Skeletal muscle satellite cell (primary cell): ENCODE data around the gene XRRA1.
A peak's percentile ranks its signal among the peaks of the same experiment; 100 is the strongest.
"Not testable (repeated sequence)": the region's sequence is repeated elsewhere in the genome, so short reads cannot be mapped to it uniquely, and the experiment has no call there.

Experiments
- H3K27me3 ChIP-seq: 2 replicates; pipeline ENCODE4 v1.7.0; 2013; ENCODE audit warnings: low read length; ENCODE audit not compliant: control insufficient read depth, insufficient read depth
- H3K36me3 ChIP-seq: 2 replicates; pipeline ENCODE4 v1.7.0; 2013; ENCODE audit warnings: mild to moderate bottlenecking, control low read depth, low read length; ENCODE audit not compliant: insufficient read depth
- H3K4me1 ChIP-seq: 2 replicates; pipeline ENCODE4 v1.7.0; 2013; ENCODE audit warnings: low read length; ENCODE audit not compliant: control insufficient read depth, insufficient read depth
- H3K4me2 ChIP-seq: 2 replicates; pipeline ENCODE4 v1.7.0; 2013; ENCODE audit warnings: mild to moderate bottlenecking, low read length
- H3K4me3 ChIP-seq: 2 replicates; pipeline ENCODE4 v1.7.0; 2013; ENCODE audit warnings: low read length
- H3K9ac ChIP-seq: 2 replicates; pipeline ENCODE4 v1.7.0; 2013; ENCODE audit warnings: mild to moderate bottlenecking, low read depth, low read length, moderate library complexity
- H3K9me3 ChIP-seq: replicated peaks from 2 replicates; pipeline ENCODE4 v1.7.0; 2013; ENCODE audit warnings: mild to moderate bottlenecking, control low read depth, low read length

The XRRA1 gene

GRCh38 chr11:74971424-74971823 lies 22.5 kb upstream of the XRRA1 start:
- H3K9me3 ChIP-seq: no peaks in the 10 kb centered on the region
- H3K27me3 ChIP-seq: no peaks in the 10 kb centered on the region
- no peak overlapping the region for H3K9ac ChIP-seq
- H3K4me2 ChIP-seq: no peak overlapping the region
- H3K4me1 ChIP-seq: no peaks in the 10 kb centered on the region
- H3K4me3 ChIP-seq: no peak overlapping the region
- H3K36me3 ChIP-seq: peaks cover 56% of the 10 kb centered on the region

- no peak overlapping the region for H3K4me3 ChIP-seq
- H3K4me2 ChIP-seq: no peak overlapping the region
- no peak overlapping the region for H3K9ac ChIP-seq
- H3K4me1 ChIP-seq: no peaks in the 10 kb centered on the region
- no peaks in the 10 kb centered on the region for H3K27me3 ChIP-seq
- peaks cover 51% of the 10 kb centered on the region for H3K36me3 ChIP-seq
- H3K9me3 ChIP-seq: no peaks in the 10 kb centered on the region
These were observed 22.0 kb upstream of the XRRA1 start for GRCh38 chr11:74970852-74971395.

GRCh38 chr11:74966651-74967050 lies 17.8 kb upstream of the XRRA1 start:
- H3K4me1 ChIP-seq: no peaks in the 10 kb centered on the region
- peaks cover 38% of the 10 kb centered on the region for H3K36me3 ChIP-seq
- H3K9ac ChIP-seq: no peak overlapping the region
- H3K27me3 ChIP-seq: no peaks in the 10 kb centered on the region
- H3K4me2 ChIP-seq: no peak overlapping the region
- H3K4me3 ChIP-seq: no peak overlapping the region
- H3K9me3 ChIP-seq: no peaks in the 10 kb centered on the region

GRCh38 chr11:74960128-74960527 lies 11.2 kb upstream of the XRRA1 start:
- not testable (repeated sequence) for H3K27me3 ChIP-seq, H3K4me3 ChIP-seq, H3K4me2 ChIP-seq, H3K9ac ChIP-seq, H3K4me1 ChIP-seq, H3K9me3 ChIP-seq
- H3K36me3 ChIP-seq: peaks cover 16% of the 10 kb centered on the region

GRCh38 chr11:74957937-74958629 lies 9.2 kb upstream of the XRRA1 start:
- Histone ChIP-seq H3K4me1 (no peaks in the 10 kb centered on the region), H3K27me3 (no peaks in the 10 kb centered on the region), H3K4me2 (no peak overlapping the region), H3K9me3 (no peaks in the 10 kb centered on the region), H3K4me3 (no peak overlapping the region), H3K9ac (no peak overlapping the region), H3K36me3 (peaks cover 8% of the 10 kb centered on the region)

- Histone ChIP-seq H3K4me3 (no peak overlapping the region), H3K27me3 (no peaks in the 10 kb centered on the region), H3K4me2 (no peak overlapping the region), H3K36me3 (peaks cover 3% of the 10 kb centered on the region), H3K9me3 (no peaks in the 10 kb centered on the region), H3K9ac (no peak overlapping the region), H3K4me1 (no peaks in the 10 kb centered on the region)
These were observed 7.6 kb upstream of the XRRA1 start for GRCh38 chr11:74956397-74957015.

- no peak overlapping the region for H3K4me2 ChIP-seq
- H3K4me3 ChIP-seq: no peak overlapping the region
- no peaks in the 10 kb centered on the region for H3K27me3 ChIP-seq
- H3K9me3 ChIP-seq: no peaks in the 10 kb centered on the region
- peaks cover 12% of the 10 kb centered on the region for H3K4me1 ChIP-seq
- peaks cover 3% of the 10 kb centered on the region for H3K36me3 ChIP-seq
- no peak overlapping the region for H3K9ac ChIP-seq
These were observed 5.3 kb upstream of the XRRA1 start for GRCh38 chr11:74954199-74954598.

GRCh38 chr11:74953451-74953850 lies 4.6 kb upstream of the XRRA1 start:
- Histone ChIP-seq H3K4me1 (peaks cover 12% of the 10 kb centered on the region), H3K27me3 (no peaks in the 10 kb centered on the region), H3K36me3 (peaks cover 3% of the 10 kb centered on the region), H3K9me3 (no peaks in the 10 kb centered on the region), H3K4me2 (no peak overlapping the region), H3K4me3 (no peak overlapping the region), H3K9ac (no peak overlapping the region)

GRCh38 chr11:74952752-74953151 lies 3.9 kb upstream of the XRRA1 start:
- Histone ChIP-seq H3K4me2 (no peak overlapping the region), H3K27me3 (no peaks in the 10 kb centered on the region), H3K36me3 (peaks cover 3% of the 10 kb centered on the region), H3K4me3 (no peak overlapping the region), H3K4me1 (peaks cover 12% of the 10 kb centered on the region), H3K9me3 (no peaks in the 10 kb centered on the region), H3K9ac (no peak overlapping the region)

- Histone ChIP-seq H3K4me2 (no peak overlapping the region), H3K36me3 (no peaks in the 10 kb centered on the region), H3K9ac (no peak overlapping the region), H3K4me1 (peaks cover 12% of the 10 kb centered on the region), H3K4me3 (no peak overlapping the region), H3K27me3 (no peaks in the 10 kb centered on the region), H3K9me3 (no peaks in the 10 kb centered on the region)
These were observed 2.3 kb upstream of the XRRA1 start for GRCh38 chr11:74951226-74951625.

GRCh38 chr11:74950374-74950969 lies 1.6 kb upstream of the XRRA1 start:
- peak overlapping the region; percentile 89 for H3K4me3 ChIP-seq
- H3K9ac ChIP-seq: peak overlapping the region; percentile 96
- no peaks in the 10 kb centered on the region for H3K9me3 ChIP-seq
- peak overlapping the region; percentile 96 for H3K4me2 ChIP-seq
- H3K4me1 ChIP-seq: peaks cover 12% of the 10 kb centered on the region
- H3K36me3 ChIP-seq: no peaks in the 10 kb centered on the region
- H3K27me3 ChIP-seq: no peaks in the 10 kb centered on the region
